Ishikawa (cell line): ENCODE data around the gene TCEAL9.

Experiments used
- CEBPB ChIP-seq: IDR thresholded peaks from 2 replicates; pipeline ENCODE4 v1.6.1; 2012
- CREB1 ChIP-seq: IDR thresholded peaks from 2 replicates; pipeline ENCODE4 v1.6.1; 2012; ENCODE audit warnings: low read depth
- EGR1 ChIP-seq: IDR thresholded peaks from 2 replicates; pipeline ENCODE4 v1.6.1; 2012
- EP300 ChIP-seq: IDR thresholded peaks from 2 replicates; pipeline ENCODE4 v1.6.1; 2012; ENCODE audit warnings: borderline replicate concordance
- FOXM1 ChIP-seq: IDR thresholded peaks from 2 replicates; pipeline ENCODE4 v1.6.1; 2012; ENCODE audit warnings: low read depth, borderline replicate concordance
- NFIC ChIP-seq: IDR thresholded peaks from 2 replicates; pipeline ENCODE4 v1.6.1; 2012
- RAD21 ChIP-seq: IDR thresholded peaks from 2 replicates; pipeline ENCODE4 v1.6.1; 2012; ENCODE audit warnings: low read depth
- TAF1 ChIP-seq: IDR thresholded peaks from 2 replicates; pipeline ENCODE4 v1.6.1; 2012; ENCODE audit warnings: low read depth, mild to moderate bottlenecking
- TCF12 ChIP-seq: IDR thresholded peaks from 2 replicates; pipeline ENCODE4 v1.6.1; 2012; ENCODE audit warnings: low read depth
- TEAD4 ChIP-seq: IDR thresholded peaks from 2 replicates; pipeline ENCODE4 v1.6.1; 2012
- YY1 ChIP-seq: IDR thresholded peaks from 2 replicates; pipeline ENCODE4 v1.6.1; 2012; ENCODE audit warnings: low read depth
- ZBTB7A ChIP-seq: IDR thresholded peaks from 2 replicates; pipeline ENCODE4 v1.6.1; 2012; ENCODE audit warnings: low read depth
- TF ChIP-seq, protein P1 (sequence below): IDR thresholded peaks from 2 replicates; pipeline ENCODE4 v1.6.1; 2012
- TF ChIP-seq, protein P2 (sequence below): IDR thresholded peaks from 2 replicates; pipeline ENCODE4 v1.6.1; 2012; ENCODE audit warnings: low read depth, mild to moderate bottlenecking
- TF ChIP-seq, protein P3 (sequence below): IDR thresholded peaks from 2 replicates; pipeline ENCODE4 v1.6.1; 2012

TCEAL9 gene, protein sequence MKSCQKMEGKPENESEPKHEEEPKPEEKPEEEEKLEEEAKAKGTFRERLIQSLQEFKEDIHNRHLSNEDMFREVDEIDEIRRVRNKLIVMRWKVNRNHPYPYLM

DNA sequence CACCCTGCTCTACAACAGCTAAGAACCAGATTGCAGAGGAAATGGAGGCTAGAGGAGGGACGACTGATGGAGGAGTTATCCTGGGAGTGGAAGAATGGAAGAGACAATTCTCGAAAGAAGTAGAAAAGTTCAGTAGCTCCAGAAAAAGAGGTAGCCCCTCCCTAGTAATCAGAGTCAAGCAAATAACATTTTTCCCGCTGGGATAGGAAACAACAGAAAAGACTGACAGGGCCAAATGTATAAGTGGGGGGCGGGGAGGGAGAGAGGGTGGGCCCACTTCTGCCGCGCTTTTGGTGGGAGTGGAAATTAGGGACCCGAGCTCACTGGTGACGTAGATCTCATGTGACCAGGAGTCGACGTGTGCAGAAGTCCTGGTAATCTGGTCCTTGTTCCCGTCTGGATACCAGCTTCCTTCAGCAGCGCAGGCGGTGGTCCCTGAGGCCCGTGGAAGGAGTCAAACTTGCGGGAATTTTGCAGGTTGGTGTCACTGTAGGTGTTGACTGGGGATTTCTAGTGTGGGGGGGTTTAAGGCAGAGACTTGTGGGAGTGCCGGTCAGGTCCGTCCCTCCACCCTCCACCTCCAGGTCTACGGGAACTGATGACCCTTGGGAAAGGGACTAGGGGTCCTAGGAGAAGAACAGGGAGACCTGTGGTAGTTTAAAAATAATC lies at the start of gene TCEAL9:
TSS of gene TCEAL9 (plus strand) at position 377 of the 669 bp plus-strand sequence. CDS start 1,179 bp downstream, outside the sequence.
- TF ChIP-seq TCF12 (no peak), CREB1 (peak; percentile 26), EGR1 (no peak)
- TF ChIP-seq, protein P1, sequence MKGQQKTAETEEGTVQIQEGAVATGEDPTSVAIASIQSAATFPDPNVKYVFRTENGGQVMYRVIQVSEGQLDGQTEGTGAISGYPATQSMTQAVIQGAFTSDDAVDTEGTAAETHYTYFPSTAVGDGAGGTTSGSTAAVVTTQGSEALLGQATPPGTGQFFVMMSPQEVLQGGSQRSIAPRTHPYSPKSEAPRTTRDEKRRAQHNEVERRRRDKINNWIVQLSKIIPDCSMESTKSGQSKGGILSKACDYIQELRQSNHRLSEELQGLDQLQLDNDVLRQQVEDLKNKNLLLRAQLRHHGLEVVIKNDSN = peak; percentile 69

DNA sequence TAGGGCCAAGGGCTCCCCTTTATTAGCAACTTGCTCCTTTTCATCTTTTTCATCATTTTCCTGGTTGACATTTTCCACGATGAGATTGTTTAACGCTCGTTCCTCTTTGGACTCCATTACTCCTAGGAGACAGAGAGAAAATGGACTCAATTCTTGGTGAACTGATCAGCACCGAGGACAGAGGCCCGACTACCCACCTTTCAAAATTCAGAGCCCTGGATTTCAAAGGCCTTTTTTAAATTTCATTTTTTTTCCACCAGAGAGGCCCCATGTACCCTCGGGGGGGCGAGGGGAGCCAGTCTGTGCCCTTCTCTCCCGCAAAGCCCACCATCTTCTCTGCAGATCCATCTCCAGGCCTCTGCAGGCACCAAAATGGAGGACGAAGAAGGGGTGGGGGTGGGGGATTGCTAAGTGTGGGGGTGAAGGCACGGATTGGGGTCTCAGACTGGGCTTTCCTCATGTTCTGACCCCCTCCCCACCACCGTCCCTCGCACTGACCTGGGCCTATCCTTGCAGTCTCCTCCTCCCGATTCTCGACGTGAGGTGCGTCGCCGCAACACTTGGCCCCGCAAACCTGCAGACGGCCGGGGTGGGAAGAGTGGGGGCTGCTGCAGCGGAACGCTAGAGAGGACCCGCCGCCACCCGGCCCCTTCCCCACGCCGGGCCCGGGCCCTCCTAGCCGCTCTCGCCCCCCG lies 46.3 kb upstream of the TCEAL9 start:
- TF ChIP-seq, protein P2, sequence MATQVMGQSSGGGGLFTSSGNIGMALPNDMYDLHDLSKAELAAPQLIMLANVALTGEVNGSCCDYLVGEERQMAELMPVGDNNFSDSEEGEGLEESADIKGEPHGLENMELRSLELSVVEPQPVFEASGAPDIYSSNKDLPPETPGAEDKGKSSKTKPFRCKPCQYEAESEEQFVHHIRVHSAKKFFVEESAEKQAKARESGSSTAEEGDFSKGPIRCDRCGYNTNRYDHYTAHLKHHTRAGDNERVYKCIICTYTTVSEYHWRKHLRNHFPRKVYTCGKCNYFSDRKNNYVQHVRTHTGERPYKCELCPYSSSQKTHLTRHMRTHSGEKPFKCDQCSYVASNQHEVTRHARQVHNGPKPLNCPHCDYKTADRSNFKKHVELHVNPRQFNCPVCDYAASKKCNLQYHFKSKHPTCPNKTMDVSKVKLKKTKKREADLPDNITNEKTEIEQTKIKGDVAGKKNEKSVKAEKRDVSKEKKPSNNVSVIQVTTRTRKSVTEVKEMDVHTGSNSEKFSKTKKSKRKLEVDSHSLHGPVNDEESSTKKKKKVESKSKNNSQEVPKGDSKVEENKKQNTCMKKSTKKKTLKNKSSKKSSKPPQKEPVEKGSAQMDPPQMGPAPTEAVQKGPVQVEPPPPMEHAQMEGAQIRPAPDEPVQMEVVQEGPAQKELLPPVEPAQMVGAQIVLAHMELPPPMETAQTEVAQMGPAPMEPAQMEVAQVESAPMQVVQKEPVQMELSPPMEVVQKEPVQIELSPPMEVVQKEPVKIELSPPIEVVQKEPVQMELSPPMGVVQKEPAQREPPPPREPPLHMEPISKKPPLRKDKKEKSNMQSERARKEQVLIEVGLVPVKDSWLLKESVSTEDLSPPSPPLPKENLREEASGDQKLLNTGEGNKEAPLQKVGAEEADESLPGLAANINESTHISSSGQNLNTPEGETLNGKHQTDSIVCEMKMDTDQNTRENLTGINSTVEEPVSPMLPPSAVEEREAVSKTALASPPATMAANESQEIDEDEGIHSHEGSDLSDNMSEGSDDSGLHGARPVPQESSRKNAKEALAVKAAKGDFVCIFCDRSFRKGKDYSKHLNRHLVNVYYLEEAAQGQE = peak; percentile 72
- TF ChIP-seq CEBPB = no peak

DNA sequence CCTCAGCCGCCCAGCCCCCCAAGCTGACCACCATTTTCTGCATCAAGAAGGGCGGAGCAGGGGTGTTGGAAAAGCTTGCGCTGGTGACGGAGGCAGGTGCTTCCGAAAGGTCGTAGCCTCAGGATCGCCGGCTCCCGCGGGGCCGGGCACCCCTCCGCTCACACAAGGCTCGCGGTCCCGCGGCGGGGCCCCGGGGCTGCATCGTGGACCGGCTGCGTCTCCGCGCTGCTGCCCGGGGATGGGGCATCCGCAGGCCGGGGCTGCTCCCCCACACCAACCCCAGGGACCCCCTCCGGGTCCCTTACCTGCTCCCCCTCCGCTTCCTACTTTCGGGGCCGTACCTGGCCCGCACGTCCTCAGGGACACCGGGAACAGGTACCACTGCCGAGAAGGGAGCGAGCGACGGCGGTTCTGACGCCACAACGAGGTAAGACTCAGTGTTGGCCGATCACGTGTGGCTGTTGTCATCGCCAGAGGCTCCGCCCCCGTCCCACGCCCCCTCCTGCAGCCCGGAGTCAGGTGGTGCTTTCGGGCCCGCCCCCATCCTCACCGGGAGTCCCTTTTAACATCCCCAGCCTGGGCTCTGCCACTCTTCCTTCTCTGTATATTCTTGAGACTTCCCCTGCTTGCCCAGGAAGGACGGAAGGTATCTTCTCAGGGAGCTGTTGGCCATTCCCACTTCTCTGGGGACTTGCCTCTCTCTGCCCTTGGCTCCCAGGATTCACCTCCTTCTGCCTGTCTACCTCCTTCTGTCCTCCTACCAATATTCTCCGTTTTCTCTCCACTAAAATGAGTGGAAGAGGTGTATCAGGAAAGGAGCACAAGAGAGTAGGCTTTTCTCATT lies 45.5 kb upstream of the TCEAL9 start, which contains the start of gene BEX2:
TSS of gene BEX2 (minus strand) at position 436 of the 844 bp plus-strand sequence. CDS start 1,014 bp downstream, outside the sequence.
- TF ChIP-seq, protein P3, sequence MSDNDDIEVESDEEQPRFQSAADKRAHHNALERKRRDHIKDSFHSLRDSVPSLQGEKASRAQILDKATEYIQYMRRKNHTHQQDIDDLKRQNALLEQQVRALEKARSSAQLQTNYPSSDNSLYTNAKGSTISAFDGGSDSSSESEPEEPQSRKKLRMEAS = 0 out of 2 replicates have a peak, but pooled peaks have one; percentile 31
- TF ChIP-seq, protein P1 = peak; percentile 95
- TF ChIP-seq EGR1 (no peak), TAF1 (peak; percentile 64; the same call in 1 of the 2 replicates)

DNA sequence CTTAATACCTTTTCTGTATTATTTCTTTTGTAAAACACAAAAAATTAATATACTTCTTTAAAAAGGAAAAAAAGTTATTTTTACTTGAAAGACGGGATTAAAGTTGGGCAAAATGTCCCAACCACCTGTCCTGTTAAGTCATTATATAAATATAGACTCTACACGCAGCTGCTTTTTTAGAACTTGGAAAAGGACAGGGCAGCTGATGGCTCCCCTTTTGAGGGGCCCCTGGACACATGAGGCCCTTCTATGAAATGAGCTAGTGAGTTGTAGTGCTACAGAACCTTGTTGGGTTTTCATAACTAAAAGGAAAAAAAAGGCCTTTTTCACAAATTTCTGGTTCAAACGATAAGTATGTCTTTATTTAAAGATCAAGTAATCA lies 44.9 kb upstream of the TCEAL9 start:
- TF ChIP-seq ZBTB7A = no peak
- TF ChIP-seq RAD21 = no peak
- TF ChIP-seq, protein P3 = no peak
- TF ChIP-seq, protein P1 = no peak
- TF ChIP-seq NFIC = no peak
- no peak for TF ChIP-seq CREB1
- no peak for TF ChIP-seq TCF12
- TF ChIP-seq TEAD4 = no peak

DNA sequence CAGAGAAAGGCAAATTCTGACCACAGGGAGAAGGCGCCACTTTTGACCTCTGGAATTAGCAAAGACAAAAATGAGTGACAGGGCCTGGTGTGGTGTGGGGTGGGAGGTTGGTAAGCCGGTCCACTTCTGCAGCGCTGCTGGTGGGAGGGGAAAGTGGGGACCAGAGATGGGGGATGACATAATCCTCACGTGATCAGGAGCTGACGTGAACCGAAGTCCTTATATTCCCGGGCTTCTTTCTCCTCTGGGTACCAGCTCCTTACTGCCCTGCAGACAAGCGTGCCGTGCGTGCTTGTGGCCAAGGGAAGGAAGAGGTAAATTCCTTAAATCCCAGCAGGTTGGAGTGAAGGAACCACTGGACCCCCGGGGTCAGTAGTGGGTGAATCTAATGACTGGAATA lies 26.3 kb upstream of the TCEAL9 start, which contains the start of gene TCEAL7:
TSS of gene TCEAL7 (plus strand) at position 249 of the 400 bp plus-strand sequence. CDS start 1,165 bp downstream, outside the sequence.
- TF ChIP-seq EGR1 = no peak
- no peak for TF ChIP-seq CEBPB
- no peak for TF ChIP-seq TCF12
- no peak for TF ChIP-seq CREB1
- no peak for TF ChIP-seq NFIC
- no peak for TF ChIP-seq YY1
- TF ChIP-seq TAF1 = no peak
- TF ChIP-seq, protein P2 = no peak
- TF ChIP-seq, protein P3 = no peak
- TF ChIP-seq RAD21 = no peak
- no peak for TF ChIP-seq ZBTB7A
- no peak for TF ChIP-seq FOXM1
- TF ChIP-seq TEAD4 = no peak
- TF ChIP-seq, protein P1 = no peak
- no peak for TF ChIP-seq EP300
